ENCODE data around the gene ZYG11A.

- no peak for TF ChIP-seq POLR2A (IDR thresholded peaks at IDR 0.05)
- no peak for TF ChIP-seq CTCF (IDR thresholded peaks at IDR 0.05 in 4 of 5, conservative IDR thresholded peaks at IDR 0.05 in 1 of 5)
Observed at GRCh38 chr1:52880206-52880605, 37.6 kb downstream of the ZYG11A start.
